ENCODE data around the gene CCT6A. TPM values are rescaled to one million over a fixed set of nuclear protein-coding genes. Genes with fewer than 3 reads are reported as not detected.
A peak's percentile ranks its signal among the peaks of the same experiment; 100 is the strongest.
"Not testable (repeated sequence)": the region's sequence is repeated elsewhere in the genome, so short reads cannot be mapped to it uniquely, and the experiment has no call there.

Gene CCT6A
- total RNA-seq, 6 experiments from 2014 or later, result 164 to 197 (median 180) TPM

DNA sequence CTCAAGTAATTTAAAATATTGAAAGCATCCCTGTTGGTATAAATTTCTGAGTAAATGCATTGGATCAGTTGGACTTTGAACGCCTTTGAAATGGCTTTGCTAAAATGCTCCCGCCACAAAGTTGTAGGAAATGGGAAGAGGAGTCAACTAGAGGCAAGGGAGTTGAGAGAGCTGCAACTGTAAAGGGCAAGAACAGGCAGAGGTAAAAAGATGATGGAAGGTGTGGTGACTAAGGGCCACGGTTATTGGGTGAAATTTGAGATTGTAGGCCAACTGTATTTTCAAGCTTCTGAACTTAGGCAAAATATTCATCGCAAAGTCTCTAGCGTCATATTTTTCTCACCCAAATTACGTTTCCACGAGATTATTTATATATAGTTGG is 11.9 kb downstream of the CCT6A start:
- H3K27ac Mint-ChIP-seq, result peak overlapping the region; percentile 95
- peaks cover 51% of the 10 kb centered on the region for H3K4me1 Mint-ChIP-seq (ENCODE audit: low read depth)
- peak overlapping the region; percentile 97 for H3K4me3 Mint-ChIP-seq
- TF ChIP-seq, protein P1, sequence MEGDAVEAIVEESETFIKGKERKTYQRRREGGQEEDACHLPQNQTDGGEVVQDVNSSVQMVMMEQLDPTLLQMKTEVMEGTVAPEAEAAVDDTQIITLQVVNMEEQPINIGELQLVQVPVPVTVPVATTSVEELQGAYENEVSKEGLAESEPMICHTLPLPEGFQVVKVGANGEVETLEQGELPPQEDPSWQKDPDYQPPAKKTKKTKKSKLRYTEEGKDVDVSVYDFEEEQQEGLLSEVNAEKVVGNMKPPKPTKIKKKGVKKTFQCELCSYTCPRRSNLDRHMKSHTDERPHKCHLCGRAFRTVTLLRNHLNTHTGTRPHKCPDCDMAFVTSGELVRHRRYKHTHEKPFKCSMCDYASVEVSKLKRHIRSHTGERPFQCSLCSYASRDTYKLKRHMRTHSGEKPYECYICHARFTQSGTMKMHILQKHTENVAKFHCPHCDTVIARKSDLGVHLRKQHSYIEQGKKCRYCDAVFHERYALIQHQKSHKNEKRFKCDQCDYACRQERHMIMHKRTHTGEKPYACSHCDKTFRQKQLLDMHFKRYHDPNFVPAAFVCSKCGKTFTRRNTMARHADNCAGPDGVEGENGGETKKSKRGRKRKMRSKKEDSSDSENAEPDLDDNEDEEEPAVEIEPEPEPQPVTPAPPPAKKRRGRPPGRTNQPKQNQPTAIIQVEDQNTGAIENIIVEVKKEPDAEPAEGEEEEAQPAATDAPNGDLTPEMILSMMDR (IDR thresholded peaks at IDR 0.05), result no peak
- no peaks in the 10 kb centered on the region; the same call in none of the 2 replicates for H3K27me3 Mint-ChIP-seq (ENCODE audit: insufficient read depth)
- H3K9me3 Mint-ChIP-seq, result no peaks in the 10 kb centered on the region
- DNase-seq, result no peak
- H3K36me3 Mint-ChIP-seq (ENCODE audit: low read depth), result peaks cover 44% of the 10 kb centered on the region

DNA sequence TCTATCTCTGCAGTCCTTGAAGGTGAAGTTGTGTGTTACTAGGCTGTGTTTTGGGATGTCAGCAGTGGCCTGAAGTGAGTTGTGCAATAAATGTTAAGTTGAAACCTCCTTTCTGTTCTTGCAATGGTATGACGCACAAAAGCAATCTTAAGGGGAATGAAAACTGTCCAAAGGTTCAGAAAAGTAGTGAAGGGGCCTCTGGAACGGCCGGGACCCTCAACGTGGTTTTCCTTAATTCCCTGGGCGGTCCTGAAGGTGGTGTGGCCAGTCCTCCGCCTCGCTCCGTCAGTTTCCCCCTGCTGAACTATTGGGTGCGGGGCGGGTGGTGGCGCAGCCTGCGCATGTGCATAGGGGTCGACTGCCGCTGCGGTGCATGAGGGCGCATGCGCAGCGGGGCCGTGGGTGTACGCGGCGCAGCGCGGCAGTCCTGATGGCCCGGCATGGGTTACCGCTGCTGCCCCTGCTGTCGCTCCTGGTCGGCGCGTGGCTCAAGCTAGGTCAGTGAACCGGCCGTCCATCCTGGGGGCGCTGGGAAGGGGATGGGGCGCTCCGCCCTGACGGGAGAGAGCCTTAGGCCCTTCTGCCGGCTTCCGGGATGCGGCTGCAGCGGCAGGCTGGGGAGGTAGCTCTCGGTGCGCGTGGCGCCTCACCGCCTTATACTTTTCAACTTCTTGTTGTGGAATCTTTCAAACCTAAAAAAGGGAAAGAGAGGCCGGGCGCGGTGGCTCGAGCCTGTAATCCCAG is 12.5 kb downstream of the CCT6A start, which contains the start of gene SUMF2:
Gene SUMF2 (plus strand): TSS at position 405 of the 744 bp plus-strand sequence. CDS start 26 bp downstream, at position 431.
- peak; percentile 71 for DNase-seq
- no peaks in the 10 kb centered on the region for H3K9me3 Mint-ChIP-seq
- H3K27me3 Mint-ChIP-seq (ENCODE audit: insufficient read depth), result no peaks in the 10 kb centered on the region; the same call in none of the 2 replicates
- TF ChIP-seq, protein P1 (IDR thresholded peaks at IDR 0.05), result peak; percentile 38; the same call in 1 of the 2 replicates
- H3K27ac Mint-ChIP-seq, result peak within 1 kb of the TSS; percentile 95
- peaks cover 51% of the 10 kb centered on the region for H3K4me1 Mint-ChIP-seq (ENCODE audit: low read depth)
- H3K36me3 Mint-ChIP-seq (ENCODE audit: low read depth), result peaks cover 41% of the 10 kb centered on the region
- peak within 1 kb of the TSS; percentile 97 for H3K4me3 Mint-ChIP-seq

DNA sequence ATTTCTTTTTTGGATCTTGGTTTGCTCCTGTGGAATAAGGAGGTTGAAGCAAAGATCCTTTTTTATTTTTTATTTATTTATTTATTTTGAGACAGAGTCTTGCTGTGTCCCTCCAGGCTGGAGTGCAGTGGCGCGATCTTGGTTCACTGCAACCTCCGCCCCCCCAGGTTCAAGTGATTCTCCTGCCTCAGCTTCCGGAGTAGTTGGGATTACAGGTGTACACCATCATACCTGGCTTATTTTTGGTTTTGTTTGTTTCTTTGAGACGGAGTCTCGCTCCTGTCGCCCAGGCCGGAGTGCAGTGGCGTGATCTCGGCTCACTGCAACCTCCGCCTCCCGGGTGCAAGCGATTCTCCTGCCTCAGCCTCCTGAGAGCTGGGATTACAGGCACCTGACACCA is 14.8 kb downstream of the CCT6A start:
- H3K9me3 Mint-ChIP-seq; H3K27ac Mint-ChIP-seq; H3K27me3 Mint-ChIP-seq (ENCODE audit: insufficient read depth); DNase-seq; H3K4me3 Mint-ChIP-seq: not testable (repeated sequence)
- H3K4me1 Mint-ChIP-seq (ENCODE audit: low read depth), result peaks cover 28% of the 10 kb centered on the region
- H3K36me3 Mint-ChIP-seq (ENCODE audit: low read depth), result peaks cover 33% of the 10 kb centered on the region

DNA sequence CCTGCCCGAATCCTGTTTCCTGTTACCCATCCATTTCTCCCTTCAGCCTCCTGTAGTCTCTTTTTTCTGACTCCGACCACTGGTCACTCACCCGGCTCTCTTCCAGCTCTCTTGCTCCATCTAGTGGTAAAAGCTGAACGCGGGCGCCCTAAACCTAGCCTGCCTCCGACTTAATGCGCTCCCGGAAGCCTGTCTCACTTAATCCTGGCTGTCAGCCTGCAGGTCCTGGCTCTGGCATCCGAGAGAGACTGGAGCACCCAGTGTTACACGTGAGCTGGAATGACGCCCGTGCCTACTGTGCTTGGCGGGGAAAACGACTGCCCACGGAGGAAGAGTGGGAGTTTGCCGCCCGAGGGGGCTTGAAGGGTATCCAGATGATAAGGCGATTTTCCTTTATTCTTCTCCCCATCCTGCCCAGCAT is 22.8 kb downstream of the CCT6A start:
- Mint-ChIP-seq H3K9me3 (no peaks in the 10 kb centered on the region), H3K4me3 (no peak overlapping the region), H3K27ac (no peak overlapping the region), H3K36me3 (ENCODE audit: low read depth) (peaks cover 16% of the 10 kb centered on the region), H3K27me3 (ENCODE audit: insufficient read depth) (no peaks in the 10 kb centered on the region; the same call in 1 of the 2 replicates), H3K4me1 (ENCODE audit: low read depth) (peaks cover 23% of the 10 kb centered on the region)
- peak; percentile 79 for DNase-seq
- TF ChIP-seq, protein P1 (IDR thresholded peaks at IDR 0.05), result peak; percentile 94

DNA sequence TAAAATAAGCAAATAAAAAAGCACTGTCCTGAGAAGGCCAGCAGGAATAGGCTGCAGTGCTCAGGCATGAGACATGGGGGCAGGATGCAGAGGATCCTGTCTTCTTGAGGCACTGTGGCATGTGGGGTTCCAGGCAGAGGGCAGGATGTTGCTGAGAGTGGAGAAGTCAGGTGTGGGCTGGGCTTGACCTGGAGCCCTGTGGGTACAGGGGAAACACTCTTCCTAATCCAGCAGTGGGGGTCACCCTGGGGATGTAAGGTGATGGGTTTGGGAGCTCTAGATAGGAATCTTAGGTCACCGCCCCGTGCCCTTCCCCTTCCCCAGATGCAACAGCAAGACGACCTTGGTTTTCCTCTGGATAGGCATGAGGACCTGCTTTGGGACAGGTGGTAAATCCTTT is 26.1 kb downstream of the CCT6A start:
- peaks cover 28% of the 10 kb centered on the region for H3K4me1 Mint-ChIP-seq (ENCODE audit: low read depth)
- peaks cover 11% of the 10 kb centered on the region for H3K36me3 Mint-ChIP-seq (ENCODE audit: low read depth)

DNA sequence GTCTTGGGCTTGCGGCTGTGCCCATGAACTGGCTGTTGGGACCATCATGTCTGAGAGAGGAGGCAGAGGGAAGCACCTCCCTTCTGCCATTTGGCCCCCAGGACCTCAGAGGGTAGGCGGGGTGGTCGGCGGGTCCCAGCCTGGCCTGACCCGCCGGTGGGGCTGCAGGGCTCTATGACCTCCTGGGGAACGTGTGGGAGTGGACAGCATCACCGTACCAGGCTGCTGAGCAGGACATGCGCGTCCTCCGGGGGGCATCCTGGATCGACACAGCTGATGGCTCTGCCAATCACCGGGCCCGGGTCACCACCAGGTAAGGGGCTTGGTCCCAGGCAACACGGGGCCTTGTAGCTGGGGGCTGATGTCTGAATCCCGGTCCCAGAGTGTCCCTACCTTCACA is 26.6 kb downstream of the CCT6A start:
- TF ChIP-seq, protein P1 (IDR thresholded peaks at IDR 0.05), result no peak
- Mint-ChIP-seq H3K27me3 (ENCODE audit: insufficient read depth) (peaks cover 3% of the 10 kb centered on the region), H3K4me3 (no peak overlapping the region), H3K27ac (no peak overlapping the region), H3K4me1 (ENCODE audit: low read depth) (peaks cover 28% of the 10 kb centered on the region), H3K9me3 (no peaks in the 10 kb centered on the region), H3K36me3 (ENCODE audit: low read depth) (peaks cover 11% of the 10 kb centered on the region)
- DNase-seq, result no peak

More for the DNA sequence above, 26.1 kb downstream of the CCT6A start:
- TF ChIP-seq, protein P1 (IDR thresholded peaks at IDR 0.05), result no peak
- Mint-ChIP-seq H3K9me3 (no peaks in the 10 kb centered on the region), H3K4me3 (no peak overlapping the region), H3K27me3 (ENCODE audit: insufficient read depth) (peaks cover 3% of the 10 kb centered on the region), H3K27ac (no peak overlapping the region)
- DNase-seq, result no peak
